Measurements from ENCODE around the gene QTRT2.

GRCh38 chr3:114083112-114083511 is 26.6 kb downstream of the QTRT2 start:
- TF ChIP-seq EZH2 (IDR thresholded peaks at IDR 0.05; ENCODE audit: insufficient read depth, poor library complexity, severe bottlenecking): no peak
- TF ChIP-seq EZH2phosphoT487 (IDR thresholded peaks at IDR 0.05; ENCODE audit: insufficient read depth, low read depth): no peak

Measured in GM23248 (cell line).